Large intestine (tissue), 3 donors: ENCODE data around the gene GNMT. TPM values are rescaled to one million over a fixed set of nuclear protein-coding genes. Genes with fewer than 3 reads are reported as not detected.

Experiments
- DNase-seq, 2 donors: peaks; one replicate each; pipeline versions ENCODE4 v3.0.0 to v3.0.0-alpha.2; 2013
- H3K27ac ChIP-seq: one replicate; pipeline ENCODE4 v1.5.1; 2013; ENCODE audit warnings: low read length
- H3K27me3 ChIP-seq: 2 replicates; pipeline ENCODE4 v1.6.1; 2013; ENCODE audit warnings: low read length; ENCODE audit not compliant: control insufficient read depth, insufficient read depth
- H3K36me3 ChIP-seq: 2 replicates; pipeline ENCODE4 v1.6.1; 2013; ENCODE audit warnings: low read length; ENCODE audit not compliant: control insufficient read depth, insufficient read depth
- H3K4me1 ChIP-seq: one replicate; pipeline ENCODE4 v1.6.1; 2013; ENCODE audit warnings: low read length; ENCODE audit not compliant: control insufficient read depth, insufficient read depth
- H3K4me3 ChIP-seq: one replicate; pipeline ENCODE4 v1.5.1; 2013; ENCODE audit warnings: low read length
- H3K9me3 ChIP-seq: one replicate; pipeline ENCODE4 v1.6.1; 2013; ENCODE audit warnings: mild to moderate bottlenecking, low read depth, low read length, moderate library complexity; ENCODE audit not compliant: control insufficient read depth
- WGBS: methylation state at CpG from one replicate; pipeline ENCODE4 v1.1.5; 2013; ENCODE audit warnings: low lambda C conversion rate; ENCODE audit not compliant: insufficient coverage; 5-methylcytosine and 5-hydroxymethylcytosine counted together
- polyA plus RNA-seq: library from polyadenylated mRNA; unstranded; fragments of 120-200 nt; gene quantifications from one replicate; pipeline ENCODE4 v1.2.1, GENCODE V29; 2013

GNMT gene
- polyA plus RNA-seq, 1 donor: 0.54 TPM

- peaks cover 11% of the 10 kb centered on the region for H3K4me1 ChIP-seq
- peak in 1 of 2 donors; percentile 38 for DNase-seq
- peaks cover 8% of the 10 kb centered on the region for H3K27me3 ChIP-seq
- H3K27ac ChIP-seq: no peak overlapping the region
- WGBS: 100% methylated on average over 1 of the region's 9 CpGs
- no peak overlapping the region for H3K4me3 ChIP-seq
- peaks cover 64% of the 10 kb centered on the region for H3K36me3 ChIP-seq
- H3K9me3 ChIP-seq: peaks cover 6% of the 10 kb centered on the region
Measured at GRCh38 chr6:42963855-42964605, 3.5 kb downstream of the GNMT start.

- no CpG with 5 or more reads among the region's 7 CpGs for WGBS
- no peak overlapping the region for H3K27ac ChIP-seq
Measured at GRCh38 chr6:42966571-42966970, 6.0 kb downstream of the GNMT start.

GRCh38 chr6:42967228-42967627 is 6.7 kb downstream of the GNMT start:
- no peak for DNase-seq
- Histone ChIP-seq H3K4me1 (no peaks in the 10 kb centered on the region), H3K36me3 (peaks cover 79% of the 10 kb centered on the region), H3K9me3 (no peaks in the 10 kb centered on the region), H3K4me3 (no peak overlapping the region), H3K27ac (no peak overlapping the region), H3K27me3 (no peaks in the 10 kb centered on the region)
- no CpG with 5 or more reads among the region's 11 CpGs for WGBS

More at GRCh38 chr6:42966571-42966970, 6.0 kb downstream of the GNMT start:
- peaks cover 78% of the 10 kb centered on the region for H3K36me3 ChIP-seq
- H3K27me3 ChIP-seq: no peaks in the 10 kb centered on the region
- H3K9me3 ChIP-seq: no peaks in the 10 kb centered on the region
- no peak overlapping the region for H3K4me3 ChIP-seq
- no peaks in the 10 kb centered on the region for H3K4me1 ChIP-seq
- DNase-seq: no peak

DNA sequence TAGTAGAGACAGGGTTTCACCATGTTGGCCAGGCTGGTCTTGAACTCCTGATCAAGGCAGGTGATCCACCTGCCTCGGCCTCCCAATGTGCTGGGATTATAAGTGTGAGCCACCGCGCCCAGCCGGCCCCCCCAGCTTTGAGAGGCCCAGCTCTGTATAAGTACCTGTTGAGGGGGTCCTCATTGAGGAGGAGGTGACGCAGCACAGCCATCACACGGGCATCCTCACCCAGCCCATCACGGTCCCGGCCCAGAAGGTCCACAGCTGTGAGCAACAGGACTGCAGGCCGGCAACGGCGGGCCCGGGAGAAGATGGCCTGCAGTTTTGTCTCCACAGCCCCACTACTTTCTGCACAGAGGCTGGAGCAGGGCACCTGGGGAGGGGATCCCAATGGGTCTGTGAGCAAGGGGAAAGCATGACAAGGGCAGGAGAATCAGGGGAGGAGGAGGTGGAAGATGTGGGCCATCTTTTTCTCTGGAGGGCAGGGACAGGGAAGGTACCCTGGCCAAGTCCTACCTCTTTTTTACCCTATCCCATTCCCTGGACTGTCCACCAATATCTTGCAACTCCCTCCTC is 7.7 kb downstream of the GNMT start:
- WGBS: no CpG with 5 or more reads among the region's 12 CpGs
- H3K27me3 ChIP-seq: no peaks in the 10 kb centered on the region
- H3K9me3 ChIP-seq: no peaks in the 10 kb centered on the region
- H3K4me1 ChIP-seq: no peaks in the 10 kb centered on the region
- H3K27ac ChIP-seq: no peak overlapping the region
- DNase-seq: no peak
- H3K4me3 ChIP-seq: no peak overlapping the region
- H3K36me3 ChIP-seq: peaks cover 71% of the 10 kb centered on the region

DNA sequence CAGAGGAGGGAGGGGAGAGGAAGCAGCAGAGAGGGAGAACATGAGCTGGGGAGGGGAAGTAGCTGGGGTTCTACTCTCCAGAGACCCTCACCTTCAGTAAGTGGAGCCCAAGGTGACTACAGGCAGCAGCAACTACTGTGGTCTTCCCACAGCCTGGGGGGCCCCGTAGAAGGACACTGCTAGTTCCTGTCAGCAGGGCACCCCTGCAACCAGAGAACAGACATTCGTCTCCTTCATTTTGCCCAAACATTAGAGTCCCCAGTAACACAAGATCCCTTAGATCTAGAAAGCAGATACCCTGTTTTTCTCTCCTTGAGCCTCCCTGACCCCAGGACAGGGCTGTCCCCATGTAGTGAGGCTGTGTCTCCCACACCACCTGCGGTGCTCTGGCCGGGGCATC is 8.2 kb downstream of the GNMT start:
- no CpG with 5 or more reads among the region's 4 CpGs for WGBS
- H3K27ac ChIP-seq: no peak overlapping the region
- H3K27me3 ChIP-seq: no peaks in the 10 kb centered on the region
- H3K9me3 ChIP-seq: no peaks in the 10 kb centered on the region
- H3K4me1 ChIP-seq: no peaks in the 10 kb centered on the region
- H3K36me3 ChIP-seq: peaks cover 69% of the 10 kb centered on the region
- no peak for DNase-seq
- no peak overlapping the region for H3K4me3 ChIP-seq

DNA sequence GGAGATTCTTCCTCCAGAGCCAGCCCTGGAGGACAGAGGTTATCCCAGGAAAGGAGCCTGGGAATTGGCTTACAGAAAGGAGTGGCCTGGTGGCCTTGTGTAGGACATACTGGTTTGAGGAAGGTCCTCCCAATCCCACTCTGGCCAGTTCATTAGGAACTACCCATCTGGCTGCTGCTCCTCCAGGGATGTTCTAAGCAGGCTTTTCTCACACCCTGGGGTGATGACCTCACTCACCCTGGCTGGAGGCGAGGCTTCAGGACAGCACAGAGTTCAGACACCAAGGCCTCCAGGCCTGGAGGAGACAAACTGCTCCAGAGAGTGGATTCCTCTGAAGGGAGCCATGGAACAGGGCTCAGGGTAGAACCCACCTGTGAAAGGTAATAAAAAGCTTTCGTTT is 8.9 kb downstream of the GNMT start:
- Histone ChIP-seq H3K27me3 (no peaks in the 10 kb centered on the region), H3K4me1 (no peaks in the 10 kb centered on the region), H3K36me3 (peaks cover 65% of the 10 kb centered on the region), H3K9me3 (no peaks in the 10 kb centered on the region), H3K27ac (no peak overlapping the region), H3K4me3 (no peak overlapping the region)
- no peak for DNase-seq
- WGBS: no CpG with 5 or more reads among the region's 2 CpGs

DNA sequence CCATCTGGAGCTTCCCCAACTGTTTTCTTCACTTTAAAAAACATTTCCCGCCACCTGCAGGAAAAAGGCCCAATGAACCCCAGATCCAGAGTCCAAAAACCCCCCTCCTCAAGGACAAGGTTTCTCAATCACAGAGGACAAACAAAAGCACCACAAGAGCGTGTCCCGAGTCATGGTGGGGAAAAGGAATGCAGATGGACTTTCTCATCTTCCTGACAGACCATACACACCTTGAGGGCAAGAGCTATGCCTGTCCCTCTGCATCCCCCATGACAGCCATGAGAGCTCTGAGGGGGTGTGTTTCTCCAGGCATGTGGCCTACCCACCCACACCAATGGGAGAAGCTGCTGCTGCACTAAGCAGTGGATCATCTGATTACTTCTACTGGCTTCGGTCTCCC is 9.4 kb downstream of the GNMT start:
- DNase-seq: no peak
- no peaks in the 10 kb centered on the region for H3K9me3 ChIP-seq
- WGBS: no CpG with 5 or more reads among the region's 4 CpGs
- H3K4me1 ChIP-seq: no peaks in the 10 kb centered on the region
- no peaks in the 10 kb centered on the region for H3K27me3 ChIP-seq
- no peak overlapping the region for H3K27ac ChIP-seq
- no peak overlapping the region for H3K4me3 ChIP-seq
- peaks cover 63% of the 10 kb centered on the region for H3K36me3 ChIP-seq

- Histone ChIP-seq H3K9me3 (no peaks in the 10 kb centered on the region), H3K27me3 (no peaks in the 10 kb centered on the region), H3K27ac (no peak overlapping the region), H3K4me3 (no peak overlapping the region), H3K4me1 (no peaks in the 10 kb centered on the region), H3K36me3 (peaks cover 54% of the 10 kb centered on the region)
- whole genome bisulfite sequencing: no CpG with 5 or more reads among the region's 4 CpGs
- DNase-seq: no peak
Measured at GRCh38 chr6:42970871-42971612, 10.5 kb downstream of the GNMT start.

- Histone ChIP-seq H3K27ac (no peak overlapping the region), H3K9me3 (no peaks in the 10 kb centered on the region), H3K27me3 (no peaks in the 10 kb centered on the region), H3K36me3 (peaks cover 47% of the 10 kb centered on the region), H3K4me3 (no peak overlapping the region), H3K4me1 (no peaks in the 10 kb centered on the region)
- DNase-seq: no peak
- no CpG with 5 or more reads among the region's 3 CpGs for WGBS
Measured at GRCh38 chr6:42971746-42972327, 11.3 kb downstream of the GNMT start.

GRCh38 chr6:42973926-42974325 is 13.4 kb downstream of the GNMT start:
- H3K4me1 ChIP-seq: peaks cover 6% of the 10 kb centered on the region
- no peaks in the 10 kb centered on the region for H3K9me3 ChIP-seq
- WGBS: no CpG with 5 or more reads among the region's 3 CpGs
- H3K4me3 ChIP-seq: no peak overlapping the region
- no peak for DNase-seq
- peaks cover 32% of the 10 kb centered on the region for H3K36me3 ChIP-seq
- H3K27ac ChIP-seq: no peak overlapping the region
- H3K27me3 ChIP-seq: no peaks in the 10 kb centered on the region
